ENCODE measurements around the gene PPM1E.
A peak's percentile ranks its signal among the peaks of the same experiment; 100 is the strongest.

PPM1E gene

GRCh38 chr17:58996968-58997367, 241.3 kb downstream of the PPM1E start:
- no peak overlapping the region for H3K4me3 ChIP-seq (ENCODE audit: low read depth, low read length)
- DNase-seq (ENCODE audit: low read depth) = no peak
- no peak for TF ChIP-seq CTCF (IDR thresholded peaks at IDR 0.05; ENCODE audit: insufficient read depth, low read depth, low read length, missing control alignments)

- DNase-seq (ENCODE audit: low read depth) = no peak
These were observed 242.3 kb downstream of the PPM1E start for GRCh38 chr17:58997756-58998553.

GRCh38 chr17:58998871-58999270, 243.2 kb downstream of the PPM1E start:
- H3K4me3 ChIP-seq (ENCODE audit: low read depth, low read length) = no peak overlapping the region
- no peak for DNase-seq (ENCODE audit: low read depth)
- no peak for TF ChIP-seq CTCF (IDR thresholded peaks at IDR 0.05; ENCODE audit: insufficient read depth, low read depth, low read length, missing control alignments)

More at GRCh38 chr17:58997756-58998553, 242.3 kb downstream of the PPM1E start:
- no peak for TF ChIP-seq CTCF (IDR thresholded peaks at IDR 0.05; ENCODE audit: insufficient read depth, low read depth, low read length, missing control alignments)
- H3K4me3 ChIP-seq (ENCODE audit: low read depth, low read length) = no peak overlapping the region

- no peak for DNase-seq (ENCODE audit: low read depth)
- H3K4me3 ChIP-seq (ENCODE audit: low read depth, low read length) = no peak overlapping the region
- no peak for TF ChIP-seq CTCF (IDR thresholded peaks at IDR 0.05; ENCODE audit: insufficient read depth, low read depth, low read length, missing control alignments)
These were observed 243.8 kb downstream of the PPM1E start for GRCh38 chr17:58999500-58999899.

- DNase-seq (ENCODE audit: low read depth) = no peak
- H3K4me3 ChIP-seq (ENCODE audit: low read depth, low read length) = no peak overlapping the region
- no peak for TF ChIP-seq CTCF (IDR thresholded peaks at IDR 0.05; ENCODE audit: insufficient read depth, low read depth, low read length, missing control alignments)
These were observed 244.4 kb downstream of the PPM1E start for GRCh38 chr17:59000022-59000421.

GRCh38 chr17:59001158-59001814, 245.6 kb downstream of the PPM1E start:
- TF ChIP-seq CTCF (IDR thresholded peaks at IDR 0.05; ENCODE audit: insufficient read depth, low read depth, low read length, missing control alignments) = no peak
- peak overlapping the region; percentile 57 for H3K4me3 ChIP-seq (ENCODE audit: low read depth, low read length)
- DNase-seq (ENCODE audit: low read depth) = peak; percentile 95

All from GM12865 (cell line).